Astrocyte of the spinal cord (primary cell): ENCODE measurements around the gene COL9A3.
"Not testable (repeated sequence)": the region's sequence is repeated elsewhere in the genome, so short reads cannot be mapped to it uniquely, and the experiment has no call there.

Source experiments
- DNase-seq: peaks from one replicate; pipeline ENCODE4 v3.0.0; 2011; ENCODE audit warnings: low read depth, low spot score
- H3K4me3 ChIP-seq: 2 replicates; pipeline ENCODE4 v1.5.1; 2011; ENCODE audit warnings: low read depth, mild to moderate bottlenecking, low read length, moderate library complexity
- in situ Hi-C: cut with HindIII; loops from 2 replicates; pipeline ENCODE4 v1.10.0; 2017; ENCODE audit warnings: low sequenced_read_pairs
- TF ChIP-seq, protein P1 (sequence below): IDR thresholded peaks from 2 replicates; pipeline ENCODE4 v1.5.1; 2012; ENCODE audit warnings: low read depth, mild to moderate bottlenecking, low read length, inconsistent platforms

The COL9A3 gene

DNA sequence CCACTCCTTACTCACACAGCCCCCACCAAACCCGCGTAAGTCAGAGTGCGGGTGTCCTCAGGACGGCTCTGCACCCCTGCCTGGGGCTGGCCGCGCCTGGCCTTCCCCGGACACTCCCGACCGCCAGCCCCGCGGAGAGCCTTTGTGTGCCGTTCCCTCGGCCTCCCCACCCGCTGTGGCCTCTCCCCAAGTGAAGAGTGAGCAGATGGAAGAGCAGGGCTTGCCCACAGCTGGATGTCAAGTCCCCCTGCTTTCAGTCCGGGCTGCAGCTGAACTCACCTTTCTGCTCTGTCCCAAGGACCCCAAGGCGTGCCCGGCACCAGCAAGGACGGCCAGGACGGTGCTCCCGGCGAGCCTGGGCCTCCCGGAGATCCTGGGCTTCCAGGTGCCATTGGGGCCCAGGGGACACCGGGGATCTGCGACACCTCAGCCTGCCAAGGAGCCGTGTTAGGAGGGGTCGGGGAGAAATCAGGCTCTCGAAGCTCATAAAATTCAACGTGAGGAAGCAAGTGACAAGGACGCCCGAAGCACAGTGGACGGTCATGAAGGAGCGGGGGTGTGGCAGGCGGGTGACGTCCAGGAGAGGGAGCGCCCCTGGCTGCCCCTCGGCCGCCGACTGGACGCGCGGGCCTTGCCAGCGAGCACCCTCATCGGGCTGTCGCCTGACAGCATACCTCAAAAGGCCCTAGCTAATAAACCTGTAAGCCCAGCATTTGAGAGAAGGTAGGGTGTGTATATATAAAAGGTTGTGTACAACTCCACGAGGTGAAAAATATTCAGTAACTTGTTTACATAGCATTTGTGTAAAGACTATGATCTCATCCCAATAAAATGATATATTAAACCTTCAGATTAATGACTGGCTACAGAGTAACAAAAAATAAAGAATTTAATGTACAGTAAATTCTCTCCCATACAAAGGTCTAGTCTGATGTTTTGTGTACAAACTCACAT, 23.7 kb downstream of the COL9A3 start:
- no peak overlapping the region for H3K4me3 ChIP-seq
- DNase-seq, result no peak
- TF ChIP-seq, protein P1, sequence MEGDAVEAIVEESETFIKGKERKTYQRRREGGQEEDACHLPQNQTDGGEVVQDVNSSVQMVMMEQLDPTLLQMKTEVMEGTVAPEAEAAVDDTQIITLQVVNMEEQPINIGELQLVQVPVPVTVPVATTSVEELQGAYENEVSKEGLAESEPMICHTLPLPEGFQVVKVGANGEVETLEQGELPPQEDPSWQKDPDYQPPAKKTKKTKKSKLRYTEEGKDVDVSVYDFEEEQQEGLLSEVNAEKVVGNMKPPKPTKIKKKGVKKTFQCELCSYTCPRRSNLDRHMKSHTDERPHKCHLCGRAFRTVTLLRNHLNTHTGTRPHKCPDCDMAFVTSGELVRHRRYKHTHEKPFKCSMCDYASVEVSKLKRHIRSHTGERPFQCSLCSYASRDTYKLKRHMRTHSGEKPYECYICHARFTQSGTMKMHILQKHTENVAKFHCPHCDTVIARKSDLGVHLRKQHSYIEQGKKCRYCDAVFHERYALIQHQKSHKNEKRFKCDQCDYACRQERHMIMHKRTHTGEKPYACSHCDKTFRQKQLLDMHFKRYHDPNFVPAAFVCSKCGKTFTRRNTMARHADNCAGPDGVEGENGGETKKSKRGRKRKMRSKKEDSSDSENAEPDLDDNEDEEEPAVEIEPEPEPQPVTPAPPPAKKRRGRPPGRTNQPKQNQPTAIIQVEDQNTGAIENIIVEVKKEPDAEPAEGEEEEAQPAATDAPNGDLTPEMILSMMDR, result no peak
- in situ Hi-C loops, result no loop called here

DNA sequence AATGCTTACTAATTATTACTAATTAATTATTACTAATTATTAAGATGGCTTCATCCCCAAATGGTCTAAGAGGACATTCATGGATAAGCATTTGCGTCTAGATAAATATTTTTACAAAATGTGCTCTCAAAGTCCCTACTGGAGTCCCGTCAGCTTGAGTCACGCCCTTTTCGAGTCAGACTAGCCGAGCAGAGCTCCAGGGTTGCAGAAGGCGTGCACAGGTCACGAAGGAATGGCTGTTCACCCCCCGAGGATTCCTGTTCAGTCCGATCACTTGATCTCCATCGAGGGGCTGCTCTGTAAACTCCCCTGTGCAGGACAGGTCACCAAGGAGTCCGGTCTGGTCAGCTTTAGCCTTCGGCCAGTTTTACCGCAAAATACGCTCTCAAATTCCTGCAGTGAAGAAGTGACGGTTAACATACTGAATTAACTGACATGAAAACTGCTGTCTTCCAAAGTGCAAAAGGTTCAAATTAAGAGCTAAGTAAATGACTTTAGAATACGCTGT, 24.9 kb downstream of the COL9A3 start:
- TF ChIP-seq, protein P1, result no peak
- H3K4me3 ChIP-seq, result no peak overlapping the region
- no peak for DNase-seq
- in situ Hi-C loops, result no loop called here

DNA sequence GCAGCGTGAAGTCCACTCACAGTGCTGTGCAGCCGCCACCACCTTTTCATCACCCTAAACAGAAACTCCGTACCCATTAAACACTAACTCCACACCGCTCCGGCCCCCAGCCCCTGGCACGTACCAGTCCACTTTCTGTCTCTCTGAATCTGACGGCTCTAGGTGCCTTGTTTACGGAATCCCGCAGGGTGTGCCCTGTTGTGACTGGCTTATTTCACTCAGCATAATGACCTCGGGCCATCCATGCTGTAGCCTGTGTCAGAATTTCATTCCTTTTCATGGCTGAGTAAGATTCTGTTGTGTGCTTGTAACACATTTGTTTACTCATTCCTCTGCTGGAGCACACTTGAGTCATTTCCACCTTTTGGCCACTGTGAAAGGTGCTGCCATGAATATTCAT, 26.8 kb downstream of the COL9A3 start:
- TF ChIP-seq, protein P1, result no peak
- in situ Hi-C loops, result no loop called here

DNA sequence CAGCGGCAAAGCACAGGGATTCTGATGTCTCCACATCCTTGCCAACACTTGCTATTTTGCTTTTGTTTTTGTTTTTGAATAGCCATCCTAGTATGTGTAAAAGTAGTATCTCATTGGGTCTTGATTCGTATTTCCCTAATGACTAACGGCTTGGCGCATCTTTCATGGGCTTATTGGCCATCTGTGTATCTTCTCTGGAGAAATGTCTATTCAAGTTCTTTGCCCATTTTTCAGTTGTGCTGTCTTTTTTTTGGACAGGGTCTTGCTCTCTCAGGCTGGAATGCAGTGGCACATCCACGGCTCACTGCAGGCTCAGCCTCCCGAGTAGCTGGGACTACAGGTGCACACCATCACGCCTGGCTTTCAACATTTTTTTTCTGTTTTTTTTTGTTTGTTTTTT, 27.3 kb downstream of the COL9A3 start:
- no peak for DNase-seq
- TF ChIP-seq, protein P1, result no peak
- in situ Hi-C loops, result no loop called here
- H3K4me3 ChIP-seq, result no peak overlapping the region

More for the DNA sequence above, 26.8 kb downstream of the COL9A3 start:
- no peak overlapping the region for H3K4me3 ChIP-seq
- no peak for DNase-seq

DNA sequence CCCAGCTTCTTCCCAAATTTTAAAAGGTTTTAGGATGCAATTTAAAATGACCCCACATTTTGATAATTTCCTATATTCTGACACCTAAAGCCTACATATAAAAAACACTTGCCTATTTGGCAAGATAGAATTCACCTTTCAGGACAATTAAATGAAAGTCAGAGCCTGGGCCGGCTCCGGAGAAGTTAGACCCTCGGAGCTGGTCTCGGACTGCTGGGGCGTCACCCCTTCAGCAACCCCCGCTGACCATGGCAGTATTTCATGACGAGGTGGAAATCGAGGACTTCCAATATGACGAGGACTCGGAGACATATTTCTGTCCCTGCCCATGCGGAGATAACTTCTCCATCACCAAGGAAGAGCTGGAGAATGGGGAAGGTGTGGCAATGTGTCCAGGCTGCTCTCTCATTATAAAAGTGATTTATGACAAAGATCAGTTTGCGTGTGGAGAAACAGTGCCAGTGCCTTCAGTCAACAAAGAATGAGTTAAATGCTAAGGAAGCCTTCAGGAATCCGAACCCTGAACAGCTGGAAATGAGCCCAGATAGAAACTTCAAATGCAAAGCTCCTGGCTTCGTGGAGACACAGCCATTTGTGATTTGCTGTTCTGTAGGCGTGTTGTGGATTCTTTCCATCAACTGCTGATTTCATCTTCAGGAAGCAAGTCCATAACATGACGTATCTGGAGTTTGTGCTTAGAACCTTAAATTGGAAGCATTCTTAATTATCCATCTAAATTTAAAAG, 28.7 kb downstream of the COL9A3 start:
- TF ChIP-seq, protein P1, result no peak
- in situ Hi-C loops, result no loop called here
- no peak overlapping the region for H3K4me3 ChIP-seq
- peak; percentile 14 for DNase-seq

DNA sequence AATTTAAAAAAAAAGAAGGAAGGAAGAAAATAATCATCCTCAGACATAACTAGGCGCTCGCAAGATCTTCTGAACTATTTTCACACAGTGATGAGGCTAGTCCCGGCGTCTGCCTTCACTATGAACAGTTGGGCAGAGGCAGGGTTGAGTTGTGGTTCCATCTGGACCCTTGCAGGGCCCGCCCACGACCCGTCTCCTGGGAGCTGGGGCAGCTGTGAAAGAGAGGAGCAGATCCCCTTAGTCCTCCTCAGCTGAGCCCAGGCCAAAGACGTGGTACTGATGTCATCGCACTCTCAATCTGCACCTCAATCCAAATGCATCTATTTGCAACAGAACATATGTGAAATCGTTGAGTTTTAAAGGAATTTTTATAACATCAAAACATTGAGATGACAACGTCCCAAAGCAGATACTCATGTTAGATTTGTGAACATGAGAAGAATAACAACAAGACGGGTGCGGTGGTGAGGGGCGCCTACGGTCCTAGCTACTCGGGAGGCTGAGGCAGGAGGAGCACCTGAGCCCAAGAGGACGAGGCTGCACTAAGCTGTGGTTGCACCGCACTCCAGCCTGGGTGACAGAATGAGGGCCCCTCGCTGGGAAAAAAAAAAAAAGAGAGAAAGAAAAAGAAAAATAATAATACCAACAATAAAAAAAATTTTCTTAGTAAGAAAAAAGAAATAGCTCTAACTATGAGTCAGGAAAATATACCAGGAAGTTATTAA, 29.5 kb downstream of the COL9A3 start:
- TF ChIP-seq, protein P1, result no peak
- DNase-seq, result no peak
- in situ Hi-C loops, result no loop called here

DNA sequence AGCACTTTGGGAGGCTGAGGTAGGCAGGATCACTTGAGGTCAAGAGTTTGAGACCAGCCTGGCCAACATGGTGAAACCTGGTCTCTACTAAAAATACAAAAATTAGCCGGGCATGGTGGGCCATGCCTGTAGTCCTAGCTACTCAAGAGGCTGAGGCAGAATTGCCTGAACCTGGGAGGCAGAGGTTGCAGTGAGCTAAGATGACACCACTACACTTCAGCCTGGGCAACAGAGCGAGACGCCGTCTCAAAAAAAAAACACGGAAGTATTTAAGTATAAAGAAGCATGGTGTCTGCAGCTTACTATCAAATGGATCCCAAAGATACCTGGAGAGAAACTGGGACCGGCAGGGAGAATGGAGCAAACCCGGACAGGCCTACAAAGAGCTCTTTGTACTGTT, 32.1 kb downstream of the COL9A3 start:
- H3K4me3 ChIP-seq, in situ Hi-C loops, DNase-seq: not testable (repeated sequence)

More for the DNA sequence above, 29.5 kb downstream of the COL9A3 start:
- H3K4me3 ChIP-seq, result no peak overlapping the region
